Naive thymus-derived CD4-positive, alpha-beta T cell (primary cell): ENCODE results near the gene HUWE1. TPM values are rescaled to one million over a fixed set of nuclear protein-coding genes. Genes with fewer than 3 reads are reported as not detected.

Experiments used
- microRNA-seq: library from miRNA; unstranded; fragments of <30 nt; microRNA quantifications from one replicate; pipeline ENCODE4 v1.2.0, GENCODE V29; 2022; ENCODE audit warnings: borderline microRNAs expressed
- polyA plus RNA-seq, 2 donors: library from polyadenylated mRNA; unstranded; fragments of 300-500 nt; fragmentation: Illumina TruSeq; gene quantifications; one replicate each; pipeline ENCODE4 v1.2.3, GENCODE V29; 2021
- total RNA-seq, 6 experiments: library from RNA in 5 of 6; stranded (reverse) in 5 of 6; gene quantifications; 1 replicate in 5 of 6; 2 replicates in 1 of 6; pipeline ENCODE4 v1.2.3 and lab custom pipeline; 2021 to 2026

The HUWE1 gene
- total and polyA plus RNA-seq, 7 experiments from 2014 or later = 13.1 to 266 (median 181) TPM

Small RNAs within 50 kb of the gene (microRNA-seq; reads per million reads assigned to microRNA genes)
- 1,244 reads per million, percentile 84 among the genes with 10 or more reads in this experiment for gene MIR98
- 1,806 reads per million, percentile 87 among the genes with 10 or more reads in this experiment for gene MIRLET7F2
